Inflammatory macrophage treated with lipopolysaccharide for 4 hours (primary cell): ENCODE measurements around the gene SEC24D.

Experiments used
- DNase-seq: peaks from one replicate; pipeline ENCODE4 v3.0.0-alpha.2; 2020

The SEC24D gene

GRCh38 chr4:118746251-118746919 is 89.5 kb downstream of the SEC24D start:
- DNase-seq, result no peak

- DNase-seq, result peak; percentile 8
Observed at GRCh38 chr4:118745357-118745756, 90.6 kb downstream of the SEC24D start.

GRCh38 chr4:118743867-118744266 is 92.1 kb downstream of the SEC24D start:
- peak; percentile 46 for DNase-seq

GRCh38 chr4:118742050-118742449 is 93.9 kb downstream of the SEC24D start:
- DNase-seq, result no peak

GRCh38 chr4:118741301-118741855 is 94.5 kb downstream of the SEC24D start:
- no peak for DNase-seq

- DNase-seq, result peak; percentile 21
Observed at GRCh38 chr4:118740869-118741268, 95.1 kb downstream of the SEC24D start.

GRCh38 chr4:118739022-118739713 is 96.8 kb downstream of the SEC24D start:
- DNase-seq, result no peak

- DNase-seq, result no peak
Observed at GRCh38 chr4:118738090-118738489, 97.8 kb downstream of the SEC24D start.

- DNase-seq, result no peak
Observed at GRCh38 chr4:118736900-118737299, 99.0 kb downstream of the SEC24D start.

GRCh38 chr4:118734491-118735205 is 101.3 kb downstream of the SEC24D start:
- DNase-seq, result no peak

GRCh38 chr4:118732591-118733330 is 103.2 kb downstream of the SEC24D start:
- no peak for DNase-seq

GRCh38 chr4:118730683-118731082 is 105.2 kb downstream of the SEC24D start:
- DNase-seq, result no peak

GRCh38 chr4:118729287-118730286 is 106.3 kb downstream of the SEC24D start:
- DNase-seq, result no peak

- no peak for DNase-seq
Observed at GRCh38 chr4:118727360-118727759, 108.6 kb downstream of the SEC24D start.

GRCh38 chr4:118723369-118723768 is 112.6 kb downstream of the SEC24D start:
- DNase-seq, result no peak

GRCh38 chr4:118721752-118722151 is 114.2 kb downstream of the SEC24D start:
- DNase-seq, result no peak

GRCh38 chr4:118718511-118719170 is 117.3 kb downstream of the SEC24D start:
- DNase-seq, result no peak

GRCh38 chr4:118716304-118716703 is 119.6 kb downstream of the SEC24D start:
- DNase-seq, result no peak

GRCh38 chr4:118714682-118715081 is 121.2 kb downstream of the SEC24D start:
- no peak for DNase-seq

- no peak for DNase-seq
Observed at GRCh38 chr4:118712872-118713271, 123.1 kb downstream of the SEC24D start.

- no peak for DNase-seq
Observed at GRCh38 chr4:118711052-118711451, 124.9 kb downstream of the SEC24D start.
